Measurements from ENCODE around the gene NXNL1.

Gene NXNL1

DNA sequence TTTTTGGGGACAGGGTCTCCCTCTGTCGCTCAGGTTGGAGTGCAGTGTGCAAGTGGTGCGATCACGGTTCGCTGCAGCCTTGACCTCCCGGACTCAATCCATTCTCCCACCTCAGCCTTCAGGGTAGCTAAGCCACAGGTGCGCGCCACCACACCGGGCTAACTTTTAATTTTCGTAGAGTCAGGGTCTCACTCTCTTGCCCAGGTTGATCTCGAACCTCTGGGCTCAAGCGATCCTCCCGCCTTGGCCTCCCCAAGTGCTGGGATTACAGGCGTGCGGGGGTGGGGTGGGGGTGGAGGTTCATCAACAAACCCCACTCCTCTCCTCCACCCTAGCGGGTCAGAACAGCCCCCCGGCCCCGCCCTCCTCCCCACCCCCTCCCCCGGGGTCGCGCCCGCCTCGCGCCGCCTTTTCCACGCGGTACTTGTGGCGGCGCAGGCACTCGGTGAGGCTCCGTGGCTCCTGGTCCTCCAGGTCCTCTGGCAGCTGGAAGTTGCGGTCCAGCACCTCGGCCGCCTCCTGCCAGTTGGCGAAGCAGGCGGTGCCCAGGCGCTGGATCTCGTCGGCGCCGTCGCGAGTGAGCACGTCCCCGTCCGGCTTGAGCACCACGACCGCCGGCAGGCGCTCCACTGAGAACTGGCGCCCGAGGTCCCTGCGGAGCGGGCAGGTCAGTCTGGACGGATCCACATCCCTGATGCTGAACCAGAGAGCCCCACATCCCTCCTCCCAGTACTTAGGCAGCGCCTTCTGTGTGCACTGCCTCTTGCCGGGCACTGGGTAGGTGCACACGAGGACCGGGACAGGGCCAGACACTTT, 5.2 kb downstream of the NXNL1 start:
- TF ChIP-seq, protein P1, sequence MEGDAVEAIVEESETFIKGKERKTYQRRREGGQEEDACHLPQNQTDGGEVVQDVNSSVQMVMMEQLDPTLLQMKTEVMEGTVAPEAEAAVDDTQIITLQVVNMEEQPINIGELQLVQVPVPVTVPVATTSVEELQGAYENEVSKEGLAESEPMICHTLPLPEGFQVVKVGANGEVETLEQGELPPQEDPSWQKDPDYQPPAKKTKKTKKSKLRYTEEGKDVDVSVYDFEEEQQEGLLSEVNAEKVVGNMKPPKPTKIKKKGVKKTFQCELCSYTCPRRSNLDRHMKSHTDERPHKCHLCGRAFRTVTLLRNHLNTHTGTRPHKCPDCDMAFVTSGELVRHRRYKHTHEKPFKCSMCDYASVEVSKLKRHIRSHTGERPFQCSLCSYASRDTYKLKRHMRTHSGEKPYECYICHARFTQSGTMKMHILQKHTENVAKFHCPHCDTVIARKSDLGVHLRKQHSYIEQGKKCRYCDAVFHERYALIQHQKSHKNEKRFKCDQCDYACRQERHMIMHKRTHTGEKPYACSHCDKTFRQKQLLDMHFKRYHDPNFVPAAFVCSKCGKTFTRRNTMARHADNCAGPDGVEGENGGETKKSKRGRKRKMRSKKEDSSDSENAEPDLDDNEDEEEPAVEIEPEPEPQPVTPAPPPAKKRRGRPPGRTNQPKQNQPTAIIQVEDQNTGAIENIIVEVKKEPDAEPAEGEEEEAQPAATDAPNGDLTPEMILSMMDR (IDR thresholded peaks at IDR 0.05) = no peak

DNA sequence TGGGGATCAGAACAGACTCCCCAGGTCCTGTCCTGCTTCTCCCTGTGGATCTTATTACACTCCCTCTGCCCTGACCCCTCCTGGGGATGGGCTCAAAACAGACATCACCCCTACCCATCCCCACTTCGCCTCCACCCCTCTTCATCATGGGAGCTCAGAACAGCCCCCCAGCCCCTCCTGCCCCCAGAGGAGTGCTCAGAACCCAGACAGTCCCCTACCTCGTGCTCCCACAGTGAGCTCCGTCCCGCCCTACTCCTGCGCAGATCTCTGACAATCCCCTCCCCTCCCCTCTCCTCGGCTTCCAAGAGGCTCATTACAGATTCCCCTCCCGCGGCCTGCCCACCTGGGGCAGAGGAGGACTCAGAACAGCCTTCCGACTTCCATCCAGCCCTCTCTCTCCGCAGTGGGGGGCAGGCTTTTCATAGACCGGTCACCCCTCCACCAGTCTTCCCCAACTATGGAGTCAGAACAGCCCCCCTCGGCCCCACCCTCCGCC, 6.1 kb downstream of the NXNL1 start:
- TF ChIP-seq, protein P1 (IDR thresholded peaks at IDR 0.05) = no peak

DNA sequence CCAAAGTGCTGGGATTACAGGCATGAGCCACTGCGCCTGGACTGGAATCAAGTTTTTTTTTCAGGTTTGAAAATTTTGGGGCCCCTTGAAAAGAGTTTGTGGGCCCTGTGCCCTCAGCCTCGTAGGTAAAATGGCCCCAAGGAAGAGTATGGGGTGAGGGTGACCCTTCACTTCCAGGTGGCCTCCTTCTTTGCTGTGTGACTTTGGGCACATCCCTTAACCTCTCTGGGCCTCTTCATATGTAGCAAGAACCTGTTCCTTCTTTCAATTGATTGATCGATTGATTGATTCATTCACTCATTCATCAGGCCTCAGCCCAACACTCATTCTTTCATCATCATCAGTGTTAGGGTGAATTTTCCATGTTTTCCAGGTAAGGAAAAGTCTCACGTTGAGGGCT, 8.9 kb downstream of the NXNL1 start:
- TF ChIP-seq, protein P1 (IDR thresholded peaks at IDR 0.05) = no peak

DNA sequence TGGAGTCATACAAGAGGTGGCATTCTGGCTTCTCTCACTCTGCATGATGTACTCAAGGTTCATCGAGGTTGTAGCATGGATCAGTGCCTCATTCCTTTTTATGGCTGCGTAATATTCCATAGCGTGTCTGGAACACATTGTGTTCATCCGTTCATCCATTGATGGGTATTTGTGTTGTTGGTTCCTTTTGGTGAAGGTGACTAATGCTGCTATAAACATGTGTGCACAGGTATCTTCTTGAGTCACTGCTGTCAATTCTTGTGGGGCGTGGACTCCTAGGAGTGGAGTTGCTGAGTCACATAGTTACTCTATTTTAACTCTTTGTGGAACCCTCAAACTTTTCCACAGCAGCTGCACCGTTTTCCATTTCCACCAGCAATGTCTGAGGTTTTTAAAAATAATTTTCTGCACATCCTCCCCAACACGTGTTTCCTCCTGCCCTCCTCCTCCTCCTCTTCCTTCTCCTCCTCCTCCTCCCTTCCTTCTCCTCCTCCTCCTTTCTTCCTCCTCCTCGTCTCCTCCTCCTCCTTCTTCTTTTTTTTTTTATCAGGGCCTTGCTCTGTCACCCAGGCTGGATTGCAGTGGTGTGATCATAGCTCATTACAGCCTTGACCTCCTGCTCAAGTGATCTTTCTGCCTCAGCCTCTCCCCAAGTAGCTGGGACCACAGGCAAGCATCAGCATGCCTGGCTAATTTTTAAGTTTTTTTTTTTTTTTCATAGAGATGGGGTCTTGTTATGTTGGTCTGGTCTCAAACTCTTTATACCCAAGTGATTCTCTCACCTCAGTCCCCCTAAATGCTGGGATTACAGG, 10.3 kb downstream of the NXNL1 start:
- TF ChIP-seq, protein P1 (IDR thresholded peaks at IDR 0.05) = no peak

DNA sequence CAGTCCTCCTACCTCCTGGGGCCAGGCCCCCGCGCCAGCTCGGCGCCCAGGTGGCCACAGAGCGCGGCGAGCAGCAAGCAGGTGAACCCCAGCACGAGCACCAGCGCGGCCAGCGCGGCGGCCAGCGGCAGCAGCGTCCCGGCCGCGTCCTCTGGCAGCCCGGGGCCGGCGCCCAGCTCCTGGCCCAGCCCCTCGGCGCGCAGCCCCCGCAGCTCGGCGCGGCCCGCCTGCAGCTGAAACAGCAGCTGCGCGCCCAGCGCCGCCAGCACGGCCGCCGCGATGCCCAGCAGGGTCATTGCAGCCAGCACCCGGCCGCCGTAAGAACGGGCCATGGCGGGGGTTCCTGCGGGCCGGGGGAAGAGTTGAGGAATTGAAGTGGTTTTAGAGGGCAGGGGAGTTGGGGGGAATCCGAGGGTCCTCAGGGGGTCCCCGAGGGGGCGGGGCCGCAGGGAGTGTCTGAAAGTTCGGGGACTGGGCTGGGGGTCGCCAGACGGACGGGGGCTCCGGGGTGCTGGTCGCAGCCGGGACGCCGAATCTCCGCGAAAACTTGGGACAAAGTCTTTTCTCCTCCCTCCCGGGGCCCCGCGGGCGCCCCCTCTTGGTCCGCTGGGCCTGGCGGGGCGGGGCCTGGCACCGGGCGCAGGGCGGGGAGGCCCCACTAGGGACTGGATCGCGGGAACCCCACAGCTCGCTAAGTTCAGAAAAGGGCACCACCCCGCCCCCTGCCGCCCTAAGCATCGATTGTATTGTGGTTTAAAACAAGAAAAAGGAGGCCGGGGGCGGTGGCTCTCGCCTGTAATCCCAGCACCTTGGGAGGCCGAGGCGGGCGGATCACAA, 12.4 kb downstream of the NXNL1 start, which contains the start of gene TMEM221:
TSS of gene TMEM221 (minus strand) at position 538 of the 837 bp plus-strand sequence. CDS start at position 332, 206 bp downstream.
- TF ChIP-seq, protein P1 (IDR thresholded peaks at IDR 0.05) = peak; percentile 38

DNA sequence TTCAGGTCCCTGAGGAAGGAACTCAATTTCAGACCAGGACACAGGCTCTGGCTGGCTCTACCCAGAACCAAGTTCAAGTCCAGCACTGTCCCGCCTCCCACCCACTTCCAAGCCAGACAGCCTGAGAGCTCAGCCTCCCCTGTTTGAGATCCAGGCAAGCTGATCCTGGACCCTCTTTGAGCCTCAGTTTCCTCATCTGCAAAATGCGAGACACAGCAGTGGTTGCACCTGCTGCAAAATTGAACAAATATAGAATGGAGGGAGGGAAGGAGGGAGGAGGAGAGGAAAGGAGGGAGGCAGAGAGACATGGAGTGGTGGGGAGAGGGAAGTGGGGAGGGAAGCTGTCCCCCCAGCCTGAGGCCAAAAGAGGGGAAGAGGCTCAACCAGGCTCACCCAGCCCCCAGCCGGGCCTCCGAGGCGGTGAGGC, 13.0 kb downstream of the NXNL1 start:
- TF ChIP-seq, protein P1 (IDR thresholded peaks at IDR 0.05) = no peak
